ENCODE results near the gene MCL1.
"Not testable (repeated sequence)": the region's sequence is repeated elsewhere in the genome, so short reads cannot be mapped to it uniquely, and the experiment has no call there.

MCL1 gene

DNA sequence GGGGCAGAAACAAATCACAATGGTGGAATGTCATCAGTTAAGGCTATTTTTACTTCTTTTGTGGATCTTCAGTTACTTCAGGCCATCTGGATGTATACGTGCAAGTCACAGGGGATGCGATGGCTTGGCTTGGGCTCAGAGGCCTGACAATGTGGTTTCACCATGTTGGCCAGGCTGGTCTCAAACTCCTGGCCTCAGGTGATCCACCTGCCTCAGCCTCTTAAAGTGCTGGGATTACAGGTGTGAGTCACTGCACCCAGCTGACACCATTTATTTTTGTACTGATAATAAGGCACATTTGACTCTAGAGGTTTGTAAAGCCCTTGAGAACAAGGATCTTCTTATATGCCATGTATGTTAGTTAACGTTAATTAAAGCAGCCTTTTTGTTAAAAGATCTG is 1.6 kb upstream of the MCL1 start:
- peak overlapping the region; percentile 69 for H3K27ac ChIP-seq (ENCODE audit: low read depth, low read length, poor library complexity, severe bottlenecking)
- not testable (repeated sequence) for H3K9me2 ChIP-seq (ENCODE audit: low read depth, low read length); H3K9me3 ChIP-seq (ENCODE audit: low read length); H4K20me1 ChIP-seq (ENCODE audit: insufficient read depth, low read length); H3K4me3 ChIP-seq (ENCODE audit: low read depth, low read length, poor library complexity, severe bottlenecking); H3K4me2 ChIP-seq (ENCODE audit: low read length); H3K27me3 ChIP-seq (ENCODE audit: insufficient read depth, low read length); H3F3A ChIP-seq (ENCODE audit: insufficient read depth, low read length); H3K9ac ChIP-seq (ENCODE audit: low read length); H2AFZ ChIP-seq (ENCODE audit: low read length)
- H3K4me1 ChIP-seq (ENCODE audit: insufficient read depth, low read length, severe bottlenecking): peaks cover 29% of the 10 kb centered on the region
- peaks cover 33% of the 10 kb centered on the region for H3K36me3 ChIP-seq (ENCODE audit: insufficient read depth, low read length)
- peaks cover 34% of the 10 kb centered on the region for H3K79me2 ChIP-seq (ENCODE audit: insufficient read depth, low read length)

DNA sequence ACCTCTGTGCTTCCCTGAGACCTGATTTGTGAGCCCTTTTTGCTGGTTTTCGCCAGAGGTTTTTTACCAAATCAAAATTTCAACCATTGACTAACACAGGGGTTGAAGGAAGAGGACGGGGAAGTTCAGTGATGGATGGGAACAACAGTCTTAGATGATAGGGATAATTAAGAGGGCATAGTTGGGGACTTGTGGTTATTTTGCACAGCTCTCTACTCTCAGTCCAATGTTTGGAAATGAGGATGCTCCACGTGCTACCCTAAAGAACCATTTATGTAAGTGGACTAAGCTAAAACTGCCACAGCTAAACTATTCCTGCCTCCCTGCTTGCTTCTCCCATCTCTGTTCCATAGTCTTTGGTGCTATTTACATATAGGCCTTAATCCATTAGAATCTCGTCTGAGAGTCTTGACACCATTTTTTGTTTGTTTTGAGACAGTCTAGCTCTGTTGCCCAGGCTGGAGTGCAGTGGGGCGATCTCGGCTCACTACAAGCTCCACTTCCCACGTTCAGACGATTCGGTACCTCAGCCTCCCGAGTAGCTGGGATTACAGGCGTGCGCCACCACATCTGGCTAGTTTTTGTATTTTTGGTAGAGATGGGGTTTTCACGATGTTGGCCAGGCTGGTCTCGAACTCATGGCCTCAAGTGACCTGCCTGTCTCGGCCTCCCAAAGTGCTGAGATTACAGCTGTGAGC is 684 bp upstream of the MCL1 start:
- peak overlapping the region; percentile 77 for H3K9ac ChIP-seq (ENCODE audit: low read length)
- peaks cover 43% of the 10 kb centered on the region for H3K79me2 ChIP-seq (ENCODE audit: insufficient read depth, low read length)
- no peaks in the 10 kb centered on the region for H3F3A ChIP-seq (ENCODE audit: insufficient read depth, low read length)
- peaks cover 38% of the 10 kb centered on the region for H3K4me1 ChIP-seq (ENCODE audit: insufficient read depth, low read length, severe bottlenecking)
- peak overlapping the region; percentile 93 for H3K4me3 ChIP-seq (ENCODE audit: low read depth, low read length, poor library complexity, severe bottlenecking)
- H4K20me1 ChIP-seq (ENCODE audit: insufficient read depth, low read length): 0 out of 2 replicates have a peak, but pooled peaks cover 5% of the 10 kb centered on the region
- no peaks in the 10 kb centered on the region for H3K9me3 ChIP-seq (ENCODE audit: low read length)
- peak overlapping the region; percentile 81 for H3K27ac ChIP-seq (ENCODE audit: low read depth, low read length, poor library complexity, severe bottlenecking)
- TF ChIP-seq EZH2 (IDR thresholded peaks at IDR 0.05; ENCODE audit: borderline replicate concordance, low read length): no peak
- TF ChIP-seq, protein P1, sequence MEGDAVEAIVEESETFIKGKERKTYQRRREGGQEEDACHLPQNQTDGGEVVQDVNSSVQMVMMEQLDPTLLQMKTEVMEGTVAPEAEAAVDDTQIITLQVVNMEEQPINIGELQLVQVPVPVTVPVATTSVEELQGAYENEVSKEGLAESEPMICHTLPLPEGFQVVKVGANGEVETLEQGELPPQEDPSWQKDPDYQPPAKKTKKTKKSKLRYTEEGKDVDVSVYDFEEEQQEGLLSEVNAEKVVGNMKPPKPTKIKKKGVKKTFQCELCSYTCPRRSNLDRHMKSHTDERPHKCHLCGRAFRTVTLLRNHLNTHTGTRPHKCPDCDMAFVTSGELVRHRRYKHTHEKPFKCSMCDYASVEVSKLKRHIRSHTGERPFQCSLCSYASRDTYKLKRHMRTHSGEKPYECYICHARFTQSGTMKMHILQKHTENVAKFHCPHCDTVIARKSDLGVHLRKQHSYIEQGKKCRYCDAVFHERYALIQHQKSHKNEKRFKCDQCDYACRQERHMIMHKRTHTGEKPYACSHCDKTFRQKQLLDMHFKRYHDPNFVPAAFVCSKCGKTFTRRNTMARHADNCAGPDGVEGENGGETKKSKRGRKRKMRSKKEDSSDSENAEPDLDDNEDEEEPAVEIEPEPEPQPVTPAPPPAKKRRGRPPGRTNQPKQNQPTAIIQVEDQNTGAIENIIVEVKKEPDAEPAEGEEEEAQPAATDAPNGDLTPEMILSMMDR (IDR thresholded peaks at IDR 0.05; ENCODE audit: low read length): no peak
- H2AFZ ChIP-seq (ENCODE audit: low read length): no peak overlapping the region
- H3K4me2 ChIP-seq (ENCODE audit: low read length): peak overlapping the region; percentile 70
- H3K9me2 ChIP-seq (ENCODE audit: low read depth, low read length): no peaks in the 10 kb centered on the region
- H3K36me3 ChIP-seq (ENCODE audit: insufficient read depth, low read length): peaks cover 41% of the 10 kb centered on the region
- no peaks in the 10 kb centered on the region for H3K27me3 ChIP-seq (ENCODE audit: insufficient read depth, low read length)

DNA sequence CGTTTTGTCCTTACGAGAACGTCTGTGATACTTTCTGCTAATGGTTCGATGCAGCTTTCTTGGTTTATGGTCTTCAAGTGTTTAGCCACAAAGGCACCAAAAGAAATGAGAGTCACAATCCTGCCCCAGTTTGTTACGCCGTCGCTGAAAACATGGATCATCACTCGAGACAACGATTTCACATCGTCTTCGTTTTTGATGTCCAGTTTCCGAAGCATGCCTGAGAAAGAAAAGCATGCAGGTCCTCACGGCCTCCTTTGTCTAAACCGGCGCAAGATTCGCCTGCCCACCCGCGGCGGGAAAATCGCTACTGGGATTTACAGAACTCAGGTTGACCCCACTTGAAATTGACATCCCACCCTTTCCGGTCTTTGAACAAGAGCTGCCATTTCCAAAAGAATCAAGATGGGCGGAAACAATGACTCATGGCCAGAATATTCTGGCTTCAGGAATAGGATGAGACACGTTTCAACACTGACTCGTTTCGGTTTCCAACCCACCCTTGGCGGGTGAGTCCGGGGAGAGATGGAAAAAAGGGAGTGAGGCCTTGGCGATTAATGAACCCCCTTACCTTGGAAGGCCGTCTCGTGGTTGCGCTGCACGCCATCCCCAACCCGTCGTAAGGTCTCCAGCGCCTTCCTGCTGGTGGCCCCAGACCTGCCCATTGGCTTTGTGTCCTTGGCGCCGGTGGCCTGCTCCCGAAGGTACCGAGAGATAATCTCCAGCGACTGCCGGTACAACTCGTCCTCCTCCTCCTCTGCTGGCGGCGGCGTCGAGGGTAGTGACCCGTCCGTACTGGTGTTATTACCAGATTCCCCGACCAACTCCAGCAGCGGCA is 919 bp downstream of the MCL1 start:
- no peaks in the 10 kb centered on the region for H3K9me2 ChIP-seq (ENCODE audit: low read depth, low read length)
- H3K9ac ChIP-seq (ENCODE audit: low read length): peak overlapping the region; percentile 95
- peak overlapping the region; percentile 93 for H3K4me3 ChIP-seq (ENCODE audit: low read depth, low read length, poor library complexity, severe bottlenecking)
- H2AFZ ChIP-seq (ENCODE audit: low read length): no peak overlapping the region
- H3K27me3 ChIP-seq (ENCODE audit: insufficient read depth, low read length): no peaks in the 10 kb centered on the region
- H3K4me2 ChIP-seq (ENCODE audit: low read length): peak overlapping the region; percentile 94
- 0 out of 2 replicates have a peak, but pooled peaks cover 5% of the 10 kb centered on the region for H4K20me1 ChIP-seq (ENCODE audit: insufficient read depth, low read length)
- TF ChIP-seq, protein P1 (IDR thresholded peaks at IDR 0.05; ENCODE audit: low read length): no peak
- TF ChIP-seq EZH2 (IDR thresholded peaks at IDR 0.05; ENCODE audit: borderline replicate concordance, low read length): no peak
- peaks cover 54% of the 10 kb centered on the region for H3K4me1 ChIP-seq (ENCODE audit: insufficient read depth, low read length, severe bottlenecking)
- H3K9me3 ChIP-seq (ENCODE audit: low read length): no peaks in the 10 kb centered on the region
- H3F3A ChIP-seq (ENCODE audit: insufficient read depth, low read length): 0 out of 2 replicates have a peak, but pooled peaks cover 5% of the 10 kb centered on the region
- peak overlapping the region; percentile 99 for H3K27ac ChIP-seq (ENCODE audit: low read depth, low read length, poor library complexity, severe bottlenecking)
- peaks cover 52% of the 10 kb centered on the region for H3K79me2 ChIP-seq (ENCODE audit: insufficient read depth, low read length)
- peaks cover 57% of the 10 kb centered on the region for H3K36me3 ChIP-seq (ENCODE audit: insufficient read depth, low read length)
